ENCODE measurements around the gene IL1R1.

DNA sequence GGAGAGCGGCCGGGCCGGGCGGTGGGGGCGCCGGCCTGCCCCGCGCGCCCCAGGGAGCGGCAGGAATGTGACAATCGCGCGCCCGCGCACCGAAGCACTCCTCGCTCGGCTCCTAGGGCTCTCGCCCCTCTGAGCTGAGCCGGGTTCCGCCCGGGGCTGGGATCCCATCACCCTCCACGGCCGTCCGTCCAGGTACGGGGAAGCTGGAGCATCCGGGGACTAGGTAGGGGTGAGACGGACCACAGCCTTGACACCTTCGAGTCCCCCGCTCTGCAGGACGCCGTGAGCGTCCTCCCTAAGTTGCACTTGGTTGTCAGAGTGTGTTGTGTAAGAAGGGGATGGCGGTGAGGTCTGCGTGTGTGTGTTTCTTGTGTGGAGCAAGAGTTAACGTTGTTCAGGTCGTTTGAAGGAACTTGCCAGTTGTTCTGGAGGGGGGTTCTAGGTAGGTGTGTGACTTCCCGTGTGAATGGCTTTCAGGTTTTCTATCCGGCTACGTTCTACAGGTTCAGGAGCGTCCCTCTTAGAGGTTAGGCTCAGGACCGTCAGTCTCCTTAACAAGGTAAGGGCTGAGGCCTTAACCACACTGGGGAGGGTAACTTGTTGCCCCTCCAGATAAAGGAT lies 393 bp downstream of the IL1R1 start:
- TF ChIP-seq, protein P1, sequence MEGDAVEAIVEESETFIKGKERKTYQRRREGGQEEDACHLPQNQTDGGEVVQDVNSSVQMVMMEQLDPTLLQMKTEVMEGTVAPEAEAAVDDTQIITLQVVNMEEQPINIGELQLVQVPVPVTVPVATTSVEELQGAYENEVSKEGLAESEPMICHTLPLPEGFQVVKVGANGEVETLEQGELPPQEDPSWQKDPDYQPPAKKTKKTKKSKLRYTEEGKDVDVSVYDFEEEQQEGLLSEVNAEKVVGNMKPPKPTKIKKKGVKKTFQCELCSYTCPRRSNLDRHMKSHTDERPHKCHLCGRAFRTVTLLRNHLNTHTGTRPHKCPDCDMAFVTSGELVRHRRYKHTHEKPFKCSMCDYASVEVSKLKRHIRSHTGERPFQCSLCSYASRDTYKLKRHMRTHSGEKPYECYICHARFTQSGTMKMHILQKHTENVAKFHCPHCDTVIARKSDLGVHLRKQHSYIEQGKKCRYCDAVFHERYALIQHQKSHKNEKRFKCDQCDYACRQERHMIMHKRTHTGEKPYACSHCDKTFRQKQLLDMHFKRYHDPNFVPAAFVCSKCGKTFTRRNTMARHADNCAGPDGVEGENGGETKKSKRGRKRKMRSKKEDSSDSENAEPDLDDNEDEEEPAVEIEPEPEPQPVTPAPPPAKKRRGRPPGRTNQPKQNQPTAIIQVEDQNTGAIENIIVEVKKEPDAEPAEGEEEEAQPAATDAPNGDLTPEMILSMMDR (IDR thresholded peaks at IDR 0.05), result no peak
- no peak for TF ChIP-seq POLR2A (IDR thresholded peaks at IDR 0.05)
